Tibial nerve (tissue), 4 donors: ENCODE measurements around the gene NTF3.

Source experiments
- CTCF ChIP-seq, 5 experiments: fragments of 200-600 bp in 3 of 5; fragments of 450-650 bp in 2 of 5; sonication (generic) in 3 of 5; IDR thresholded peaks; one replicate each; pipeline ENCODE4 v1.5.1; 2016 to 2019; ENCODE audit warnings: antibody characterized with exemption in 5 of 5, mild to moderate bottlenecking in 3 of 5, moderate library complexity in 2 of 5
- EP300 ChIP-seq, 2 donors: sonication (generic); formaldehyde crosslinking; IDR thresholded peaks; one replicate each; pipeline ENCODE4 v1.6.1; 2017; ENCODE audit warnings: antibody characterized with exemption in 2 of 2, mild to moderate bottlenecking in 1 of 2
- POLR2A ChIP-seq, 2 donors: fragments of 450-650 bp; IDR thresholded peaks; one replicate each; pipeline ENCODE4 v1.6.1; 2017; ENCODE audit warnings: antibody characterized with exemption in 2 of 2, mild to moderate bottlenecking in 2 of 2, moderate library complexity in 2 of 2

GRCh38 chr12:5513406-5513805, 81.5 kb downstream of the NTF3 start:
- no peak for TF ChIP-seq EP300 (IDR thresholded peaks at IDR 0.05)
- TF ChIP-seq CTCF (IDR thresholded peaks at IDR 0.05): no peak
- no peak for TF ChIP-seq POLR2A (IDR thresholded peaks at IDR 0.05)
